NOMO-1 treated with DMSO at 0.1 percent for 48 hours (cell line): ENCODE data around the gene SMTNL1.

Source experiments
- DNase-seq: peaks from one replicate; lab custom pipeline; 2025; ENCODE audit not compliant: unreplicated experiment; lab: John Stamatoyannopoulos, UW

The SMTNL1 gene, protein sequence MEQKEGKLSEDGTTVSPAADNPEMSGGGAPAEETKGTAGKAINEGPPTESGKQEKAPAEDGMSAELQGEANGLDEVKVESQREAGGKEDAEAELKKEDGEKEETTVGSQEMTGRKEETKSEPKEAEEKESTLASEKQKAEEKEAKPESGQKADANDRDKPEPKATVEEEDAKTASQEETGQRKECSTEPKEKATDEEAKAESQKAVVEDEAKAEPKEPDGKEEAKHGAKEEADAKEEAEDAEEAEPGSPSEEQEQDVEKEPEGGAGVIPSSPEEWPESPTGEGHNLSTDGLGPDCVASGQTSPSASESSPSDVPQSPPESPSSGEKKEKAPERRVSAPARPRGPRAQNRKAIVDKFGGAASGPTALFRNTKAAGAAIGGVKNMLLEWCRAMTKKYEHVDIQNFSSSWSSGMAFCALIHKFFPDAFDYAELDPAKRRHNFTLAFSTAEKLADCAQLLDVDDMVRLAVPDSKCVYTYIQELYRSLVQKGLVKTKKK

DNA sequence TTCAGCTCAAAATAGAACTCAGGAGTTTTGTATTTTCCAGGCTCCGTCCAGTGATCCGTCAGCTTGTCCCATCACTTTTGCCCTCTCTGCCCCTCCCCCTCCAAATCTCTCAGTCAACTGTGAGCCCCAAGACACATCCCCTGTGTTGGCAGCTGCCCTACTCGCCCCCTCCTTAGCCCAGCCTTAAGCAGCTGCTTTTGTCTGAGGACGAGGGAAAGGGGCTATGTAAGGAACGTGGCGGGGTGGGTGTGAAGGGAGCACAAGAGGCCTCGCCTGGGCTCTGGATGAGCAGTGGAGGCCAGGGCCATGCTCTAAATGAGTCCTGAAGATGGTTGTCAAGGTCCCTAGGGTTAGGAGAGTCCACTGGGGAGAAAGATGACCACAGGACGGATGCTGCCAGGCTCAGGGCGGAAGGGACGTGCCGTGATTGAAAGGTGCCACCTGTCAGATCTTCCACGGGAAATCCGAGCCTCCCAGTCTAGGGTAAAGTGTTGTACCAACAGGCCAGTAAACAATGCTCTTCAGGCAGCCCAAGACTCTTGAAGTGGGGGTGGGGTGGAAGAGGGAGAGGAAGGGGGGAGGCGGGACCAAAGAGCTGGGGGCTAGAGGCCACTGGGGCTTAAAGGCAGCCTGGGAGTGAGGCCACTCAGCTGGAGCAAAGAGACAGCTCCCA lies at the start of gene SMTNL1:
Gene SMTNL1 (plus strand): TSS at position 649 of the 673 bp plus-strand sequence. CDS start 5,048 bp downstream, outside the sequence.
- no peak for DNase-seq

DNA sequence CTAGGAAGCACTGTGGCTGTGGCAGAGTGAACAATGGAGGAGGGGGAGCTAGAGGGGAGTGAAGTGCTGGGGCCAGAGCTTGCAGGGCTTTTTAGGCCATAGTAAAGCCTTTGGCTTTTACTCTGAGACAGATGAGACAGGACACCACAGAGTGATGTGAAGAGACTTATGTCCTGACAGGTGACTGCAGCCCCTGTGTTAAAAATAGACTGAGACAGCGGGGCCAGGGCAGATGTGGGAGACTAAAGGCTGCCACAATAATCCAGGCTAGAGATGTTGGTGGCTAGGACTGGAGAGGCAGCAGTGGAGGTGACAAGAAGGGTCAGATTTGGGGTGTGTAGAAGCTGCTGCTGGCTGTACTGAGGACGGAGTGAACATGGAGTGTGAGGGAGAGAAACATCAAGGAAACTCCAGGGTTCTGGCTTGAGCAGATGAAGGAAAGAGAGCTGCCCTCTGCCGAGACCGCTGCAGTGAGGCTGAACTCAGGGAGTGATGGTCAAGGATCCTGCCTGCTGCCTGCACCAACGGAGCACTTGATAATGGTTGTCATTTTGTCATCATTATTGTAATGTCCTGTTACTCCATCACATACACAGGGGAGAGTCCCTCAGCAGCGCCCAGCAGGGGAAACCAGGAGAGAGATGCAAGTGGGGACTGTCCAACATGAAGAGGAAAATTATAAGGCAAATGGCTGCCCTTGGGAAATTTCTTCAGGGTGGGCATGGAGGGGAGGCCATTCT lies 49.3 kb upstream of the SMTNL1 start:
- DNase-seq, result no peak

DNA sequence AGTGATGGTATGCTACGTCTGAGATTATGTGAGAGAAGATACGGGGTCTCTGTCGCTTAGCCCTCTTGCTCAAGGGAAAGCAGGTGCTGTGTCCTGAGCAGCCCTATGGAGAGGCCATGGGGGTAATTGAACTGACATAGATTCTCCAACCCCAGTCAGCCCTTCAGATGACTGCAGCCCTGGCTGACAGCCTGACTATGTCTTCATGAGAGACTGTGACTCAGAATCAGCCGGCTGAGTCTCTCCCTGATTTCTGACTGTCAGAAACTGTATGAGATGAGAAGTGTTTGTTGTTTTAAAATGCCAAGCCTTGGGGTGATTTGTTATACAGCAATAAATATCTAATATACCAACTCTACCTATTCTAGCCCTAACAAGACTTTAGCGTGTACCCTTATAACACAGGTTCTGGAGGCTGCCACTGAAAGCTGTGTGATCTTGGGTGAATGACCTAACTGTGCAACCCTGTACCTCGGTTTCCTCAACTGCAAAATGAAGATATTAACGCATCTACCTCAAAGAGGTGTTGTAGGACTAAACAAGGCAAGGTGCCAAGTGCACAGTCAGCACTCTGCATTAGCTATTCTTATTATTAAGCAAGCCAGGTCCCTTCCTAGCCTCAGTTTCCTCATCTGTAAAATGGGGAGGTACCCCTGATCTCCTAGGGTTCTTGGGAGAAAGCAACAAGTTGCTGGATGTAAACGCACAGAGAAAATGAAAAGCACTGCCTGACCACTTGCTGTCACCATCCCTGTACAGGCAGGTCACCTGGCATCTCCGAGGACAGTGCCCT lies 46.7 kb upstream of the SMTNL1 start:
- DNase-seq, result no peak

DNA sequence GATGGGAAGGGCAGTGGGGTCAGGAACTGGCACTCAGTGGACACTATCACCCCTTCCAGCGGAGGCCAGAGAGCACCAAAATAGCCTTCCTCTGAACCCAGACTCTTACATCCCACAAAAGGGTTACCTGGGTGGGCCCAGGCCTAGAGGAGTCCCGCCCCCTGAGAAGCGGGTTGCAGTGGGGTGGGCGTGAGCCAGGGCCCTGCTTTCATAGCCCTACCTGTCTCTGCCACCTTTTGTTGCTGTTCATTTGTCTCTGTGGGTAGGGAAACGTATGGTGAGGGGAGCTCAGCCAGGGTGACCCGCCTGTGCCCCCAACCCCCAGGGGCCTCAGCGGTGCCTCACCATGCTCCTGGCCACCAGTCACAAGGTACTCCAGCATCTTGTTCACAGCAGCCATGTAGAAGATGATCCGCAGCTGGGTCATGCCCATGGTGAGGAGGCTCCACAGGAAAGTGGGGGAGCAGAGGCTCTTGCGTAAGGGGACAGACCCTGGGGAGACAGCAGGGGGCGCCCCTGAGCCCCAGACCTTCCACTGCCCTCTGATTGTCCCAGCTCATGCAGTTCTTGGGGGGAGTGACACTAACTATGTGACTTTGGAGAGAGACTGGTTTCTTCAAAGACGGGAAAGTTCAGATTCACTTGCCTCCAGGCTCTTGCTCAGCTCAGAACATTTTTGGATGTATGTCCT lies 45.9 kb upstream of the SMTNL1 start:
- peak; percentile 34 for DNase-seq

DNA sequence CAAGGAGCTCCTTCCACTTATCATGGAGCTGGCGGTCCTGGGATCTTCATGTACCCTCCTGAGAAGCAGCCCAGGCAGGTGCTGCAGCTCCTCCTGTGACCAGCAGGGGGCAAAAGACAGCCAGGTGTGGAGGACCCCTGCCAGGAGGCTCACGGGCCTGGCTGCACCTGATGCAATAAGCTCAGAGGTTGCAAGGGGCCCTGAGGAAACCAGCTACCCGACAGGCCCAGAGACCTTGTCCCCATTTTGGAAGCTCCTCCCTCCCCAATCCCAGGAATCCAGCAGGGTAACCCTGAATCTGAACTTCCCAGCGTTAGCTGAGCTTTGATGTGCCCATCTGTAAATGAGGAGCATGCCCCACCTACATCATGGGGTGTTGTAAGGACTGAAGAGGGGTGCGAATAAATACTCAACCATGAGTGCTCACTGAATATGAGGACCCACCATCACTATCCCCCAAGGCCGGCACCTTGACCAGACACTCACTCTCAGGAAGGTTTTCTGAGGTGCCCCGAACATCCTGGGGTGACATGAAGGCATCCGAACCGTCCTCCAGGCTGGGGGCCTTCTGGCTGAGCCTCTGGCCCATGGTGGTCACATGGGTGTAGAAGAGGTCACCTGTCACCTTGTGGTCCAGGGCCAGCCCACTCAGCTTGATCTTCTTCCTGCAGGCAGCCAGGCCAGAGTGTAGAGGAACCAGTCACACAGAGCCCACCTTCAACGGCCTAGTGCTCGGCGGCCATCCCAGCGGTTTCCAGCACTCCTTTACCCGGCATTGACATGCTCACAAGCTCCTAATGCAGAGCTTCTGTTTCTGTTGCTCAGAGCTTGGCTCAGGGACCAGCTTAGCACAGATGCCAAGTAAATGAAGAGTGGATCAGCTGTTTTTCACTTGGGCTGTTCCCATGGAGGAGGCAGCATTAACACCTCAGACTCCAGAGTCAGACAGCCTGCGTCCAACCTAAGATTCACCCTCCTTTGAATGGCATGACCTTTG lies 43.6 kb upstream of the SMTNL1 start:
- no peak for DNase-seq

DNA sequence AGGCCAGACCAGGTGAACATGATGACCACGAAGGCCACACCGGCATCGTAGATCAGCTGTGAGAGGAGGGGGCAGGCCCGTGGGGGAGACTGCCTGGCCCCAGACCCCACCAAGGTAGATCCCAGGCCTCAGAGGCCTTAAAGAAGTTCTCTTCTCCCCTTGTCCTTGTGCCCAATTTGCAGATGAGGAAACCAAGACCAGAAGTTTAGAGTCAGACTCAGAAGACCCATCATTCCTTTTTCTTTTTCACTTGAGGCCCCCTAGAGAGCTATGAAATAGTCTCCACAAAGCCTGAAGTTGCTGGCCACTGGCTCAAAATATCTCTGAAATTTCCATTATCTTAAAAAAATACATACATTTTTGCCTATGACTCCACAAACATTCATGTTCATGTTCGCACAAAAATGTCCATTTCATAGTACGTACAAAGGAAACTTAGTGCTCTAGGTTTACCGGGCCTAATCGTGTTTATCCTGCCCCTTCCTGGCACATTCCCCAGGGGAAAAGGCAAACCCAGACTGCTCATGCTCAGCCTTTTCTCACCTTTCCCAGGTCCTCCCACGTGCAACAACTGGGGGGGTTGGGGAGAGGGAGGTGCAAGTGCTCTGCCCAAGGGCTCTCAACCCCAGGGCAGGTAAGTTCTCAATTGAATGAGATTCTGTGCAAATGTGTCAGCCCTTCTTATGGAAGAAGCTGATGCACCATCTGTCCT lies 41.1 kb upstream of the SMTNL1 start:
- DNase-seq, result no peak

DNA sequence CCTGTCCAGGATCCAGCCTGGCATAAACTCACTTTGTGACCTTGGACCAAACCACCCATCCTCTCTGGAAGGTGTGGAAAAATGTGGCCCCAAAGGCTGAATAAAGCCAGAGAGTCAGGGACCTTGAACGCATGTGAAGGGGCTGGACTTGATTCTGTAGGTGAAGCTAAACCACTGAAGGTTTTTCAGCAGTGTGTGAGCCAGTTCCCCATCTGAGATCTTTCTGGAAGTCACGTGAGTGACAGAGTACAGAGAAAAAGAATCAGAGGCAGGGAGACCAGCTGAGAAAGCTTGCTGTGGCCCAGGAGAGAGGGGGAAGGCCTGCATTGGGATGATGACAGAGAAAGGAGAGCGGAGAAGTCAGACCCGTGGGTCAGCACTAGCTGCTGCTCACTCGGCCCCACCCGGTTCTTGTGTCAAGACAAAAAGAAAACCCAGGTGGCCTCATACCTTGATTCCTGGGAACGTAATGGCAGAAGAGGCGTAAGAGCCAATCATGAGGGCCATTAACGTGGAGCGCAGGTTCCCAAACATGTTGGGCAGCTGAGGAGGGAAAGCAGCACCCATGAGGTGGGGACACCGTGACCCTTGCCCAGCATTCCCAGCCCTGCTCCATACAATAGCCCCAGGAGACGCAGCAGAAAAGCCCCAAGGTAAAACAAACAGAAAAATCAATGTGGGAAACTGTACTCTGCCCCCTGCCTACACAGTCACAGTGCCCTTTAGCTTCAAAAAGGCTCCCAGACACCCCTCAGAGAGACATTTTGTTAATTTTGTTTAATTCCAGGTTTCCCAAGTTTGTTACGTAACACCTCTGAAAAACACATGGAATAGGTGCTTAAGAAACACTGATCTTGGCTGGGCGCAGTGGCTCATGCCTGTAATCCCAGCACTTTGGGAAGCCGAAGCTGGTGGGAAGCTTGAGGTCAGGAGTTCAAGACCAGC lies 39.8 kb upstream of the SMTNL1 start:
- no peak for DNase-seq

DNA sequence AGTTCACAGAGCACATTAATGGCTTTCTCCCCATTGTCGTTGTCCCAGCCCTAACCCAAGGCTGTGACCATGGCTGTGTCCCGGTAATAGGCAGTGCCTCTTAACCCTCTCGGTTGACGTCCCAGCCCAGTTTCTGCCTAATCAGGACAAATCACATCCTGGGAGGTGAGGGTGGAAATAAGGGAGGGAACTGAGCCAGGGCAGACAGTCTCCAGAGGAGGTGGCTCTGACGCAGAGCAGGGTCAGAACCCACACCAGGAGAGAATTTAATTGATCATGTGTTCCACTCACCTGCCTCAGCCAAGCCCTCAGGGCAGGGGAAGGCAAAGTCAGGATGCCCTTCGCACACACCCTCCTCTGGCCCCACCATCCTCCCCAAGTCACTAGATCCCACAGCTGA lies 38.9 kb upstream of the SMTNL1 start:
- DNase-seq, result no peak

DNA sequence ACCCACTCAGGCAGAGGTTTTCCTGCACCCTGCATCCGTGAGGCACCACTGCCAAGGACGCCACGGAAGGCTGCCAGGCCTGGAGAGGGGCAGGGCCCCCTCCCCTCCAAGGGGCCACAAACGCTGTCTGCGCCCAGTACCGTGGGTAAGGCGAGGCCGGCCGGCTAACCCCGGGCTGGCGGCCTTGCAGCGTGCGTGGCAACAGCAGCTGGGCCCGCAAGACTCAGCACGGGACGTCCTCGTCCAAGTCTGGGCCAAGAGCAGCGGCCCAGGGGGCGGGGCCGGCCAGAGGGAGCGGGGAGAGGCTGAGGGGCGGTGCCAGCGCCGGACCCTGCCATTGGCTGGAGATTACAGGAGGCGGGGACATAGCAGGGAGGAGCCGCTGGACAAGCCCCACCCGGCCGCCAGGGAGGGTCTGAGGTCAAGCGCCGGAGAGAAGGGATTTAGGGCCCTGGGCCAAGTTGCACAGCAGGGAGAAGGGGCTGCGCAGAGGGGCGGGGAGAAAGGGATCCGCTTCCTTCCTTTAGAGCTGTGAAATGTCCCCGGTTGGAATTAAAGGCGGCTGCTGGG lies 37.9 kb upstream of the SMTNL1 start:
- DNase-seq, result peak; percentile 76

DNA sequence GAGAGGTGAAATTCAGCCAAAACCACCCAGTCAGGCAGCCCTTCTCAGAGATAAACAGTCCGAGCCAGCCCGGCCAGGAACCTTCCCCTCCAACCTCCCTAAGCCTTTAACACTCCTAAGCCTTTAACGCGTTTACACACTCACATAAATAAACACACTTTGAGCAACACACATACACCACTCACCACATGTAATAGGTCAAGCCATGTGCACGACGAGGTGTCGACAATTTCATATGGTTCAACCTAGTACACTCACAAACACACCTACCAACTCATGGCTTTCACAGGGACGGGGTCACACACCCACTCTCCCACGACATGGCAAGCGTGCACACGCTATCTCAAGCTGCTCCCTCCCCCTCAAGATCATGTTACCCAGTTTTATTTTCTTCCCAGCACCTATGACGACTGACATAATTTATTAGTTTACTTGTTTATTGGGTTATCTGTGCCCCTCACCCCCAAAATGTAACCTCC lies 37.4 kb upstream of the SMTNL1 start:
- DNase-seq, result no peak

DNA sequence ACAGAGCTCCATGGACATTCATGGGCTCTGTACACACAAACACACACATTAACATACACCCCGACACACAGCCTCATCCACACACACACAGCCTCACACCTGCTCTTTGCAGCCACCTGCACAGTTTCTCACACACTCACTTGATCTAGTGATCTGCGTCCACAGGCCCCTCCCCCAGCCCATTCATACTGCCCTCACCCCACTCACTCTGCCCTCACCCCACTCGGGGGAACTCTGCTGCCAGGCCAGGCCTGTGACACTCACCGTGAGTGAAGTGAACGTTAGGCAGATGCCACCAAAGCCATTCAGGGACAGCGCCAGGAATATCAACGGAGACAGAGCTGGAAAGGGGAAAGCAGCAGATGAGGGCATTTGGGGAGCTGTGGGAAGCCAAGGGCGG lies 36.9 kb upstream of the SMTNL1 start:
- no peak for DNase-seq

DNA sequence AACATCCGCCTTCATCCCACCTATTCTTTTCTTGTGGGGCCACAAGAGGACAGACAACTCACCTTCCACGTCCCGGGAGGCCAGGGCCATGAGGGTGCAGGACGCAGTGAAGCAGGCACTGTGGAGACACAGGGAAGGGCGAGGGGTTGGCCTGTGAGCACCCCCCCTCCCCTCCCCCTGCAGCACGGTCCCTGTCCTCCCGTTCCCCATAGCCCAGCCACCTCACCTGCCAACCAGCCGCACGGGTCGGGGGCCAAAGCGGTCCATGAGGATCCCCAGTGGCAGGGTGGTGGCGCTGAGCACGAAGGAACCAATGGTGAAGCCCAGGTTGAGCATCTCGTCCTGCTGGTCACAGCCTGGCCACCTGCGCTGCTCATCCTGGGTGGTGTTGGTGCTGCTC lies 36.5 kb upstream of the SMTNL1 start:
- no peak for DNase-seq

DNA sequence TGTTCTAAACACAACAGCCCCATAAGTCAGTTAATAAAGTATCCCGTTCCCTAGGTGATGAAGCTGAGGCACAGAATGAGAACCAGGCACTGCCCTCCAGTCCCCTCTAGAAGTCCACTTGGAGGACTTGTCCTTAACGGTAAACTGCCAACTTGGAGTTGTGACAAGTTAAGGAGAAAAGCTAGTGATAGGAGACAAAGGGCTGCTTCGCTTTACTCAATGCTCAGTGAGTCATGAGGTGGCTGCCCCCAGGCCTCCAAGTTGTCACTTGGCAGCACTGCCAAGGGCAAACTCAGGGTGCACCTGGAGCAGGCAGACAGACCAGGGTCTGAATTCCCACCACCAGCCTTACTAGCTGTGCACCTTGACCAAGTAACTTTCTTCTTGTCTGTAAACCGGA lies 35.4 kb upstream of the SMTNL1 start:
- DNase-seq, result no peak

DNA sequence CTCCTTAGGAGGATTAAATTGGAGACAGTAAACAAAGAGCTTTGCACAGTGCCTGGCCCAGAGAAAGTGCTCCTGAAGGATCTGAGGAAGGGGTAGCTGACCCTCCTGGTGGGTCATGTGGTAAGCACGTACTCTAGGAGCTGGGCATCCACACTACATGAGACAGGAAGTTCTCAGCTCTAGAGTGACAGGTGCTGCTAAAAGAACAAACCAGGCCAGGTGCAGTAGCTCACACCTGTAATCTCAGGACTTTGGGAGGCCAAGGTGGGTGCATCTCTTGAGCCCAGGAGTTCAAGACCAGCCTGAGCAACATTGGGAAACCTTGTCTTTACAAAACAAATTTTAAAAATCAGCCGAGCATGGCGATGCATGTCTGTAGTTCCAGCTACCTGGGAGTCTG lies 35.0 kb upstream of the SMTNL1 start:
- DNase-seq, result no peak

DNA sequence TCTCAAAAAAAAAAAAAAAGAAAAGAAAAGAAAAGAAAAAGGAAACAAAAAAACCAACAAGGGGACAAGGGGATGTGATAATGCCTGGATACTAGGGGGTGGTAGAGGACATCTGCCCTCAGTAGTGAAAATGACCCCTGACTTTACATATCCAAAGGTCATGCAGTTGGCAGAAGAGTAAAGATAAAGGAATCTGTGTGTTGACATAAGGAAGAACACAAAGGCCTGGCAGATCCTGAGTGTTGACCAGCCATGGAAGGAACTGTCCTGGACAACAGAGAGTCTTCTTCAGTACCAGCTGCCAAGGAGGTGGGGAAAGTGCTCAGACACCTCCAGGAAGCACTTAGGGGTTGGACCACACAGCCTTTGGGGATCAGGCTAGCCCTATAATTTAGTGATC lies 34.5 kb upstream of the SMTNL1 start:
- DNase-seq, result no peak

DNA sequence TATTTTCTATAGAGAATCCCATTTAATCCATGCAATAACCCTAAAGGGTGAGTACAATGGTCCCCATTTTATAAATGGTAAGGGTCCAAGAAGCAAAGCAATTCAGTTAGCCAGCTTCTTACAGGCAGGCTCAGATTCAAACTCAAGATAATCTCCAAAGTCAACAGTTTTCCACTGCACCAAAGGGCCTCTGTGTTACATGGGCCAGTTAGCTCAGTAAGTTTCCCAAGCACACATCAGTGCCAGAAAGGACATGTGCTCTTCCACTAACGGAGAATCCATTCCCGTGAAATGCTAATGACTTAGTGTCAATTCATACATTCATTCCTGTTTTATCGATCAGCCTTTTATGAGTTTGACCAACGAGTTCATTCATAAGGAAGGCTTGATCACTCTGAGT lies 32.9 kb upstream of the SMTNL1 start:
- DNase-seq, result no peak

DNA sequence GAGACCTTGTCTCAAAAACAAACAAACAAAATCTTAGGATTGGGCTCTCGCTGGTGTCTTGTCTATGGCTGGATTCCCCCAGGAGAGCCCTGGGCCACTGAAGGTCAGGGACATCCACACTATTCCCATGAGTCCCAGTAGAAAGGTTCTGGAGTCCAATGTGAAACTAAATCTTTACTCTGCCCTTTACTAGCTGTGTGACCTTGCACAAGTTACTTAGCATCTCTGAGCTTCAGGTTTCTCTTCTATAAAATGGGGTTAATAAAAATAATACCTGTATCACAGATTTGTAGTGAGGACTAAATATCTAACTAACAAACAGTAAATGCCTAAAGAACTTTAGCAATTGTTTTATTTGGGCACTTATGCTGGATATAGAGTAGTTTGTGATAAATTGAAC lies 30.9 kb upstream of the SMTNL1 start:
- DNase-seq, result no peak
